NK-92 (cell line): ENCODE results near the gene GALNT16.

ENCODE experiments used
- DNase-seq: peaks from one replicate; lab custom pipeline; 2025; ENCODE audit not compliant: unreplicated experiment; lab: John Stamatoyannopoulos, UW

The GALNT16 gene

GRCh38 chr14:69316449-69317101 is 56.6 kb downstream of the GALNT16 start:
- DNase-seq, result no peak

GRCh38 chr14:69317102-69317755 is 57.3 kb downstream of the GALNT16 start:
- DNase-seq, result no peak

GRCh38 chr14:69317780-69318179 is 57.8 kb downstream of the GALNT16 start:
- DNase-seq, result no peak

GRCh38 chr14:69318241-69318640 is 58.3 kb downstream of the GALNT16 start:
- no peak for DNase-seq

GRCh38 chr14:69318901-69319475 is 59.0 kb downstream of the GALNT16 start:
- DNase-seq, result no peak

- no peak for DNase-seq
These were observed 60.0 kb downstream of the GALNT16 start for GRCh38 chr14:69319911-69320310.

- no peak for DNase-seq
These were observed 60.8 kb downstream of the GALNT16 start for GRCh38 chr14:69320581-69321365.

- no peak for DNase-seq
These were observed 61.8 kb downstream of the GALNT16 start for GRCh38 chr14:69321601-69322330.

- no peak for DNase-seq
These were observed 63.5 kb downstream of the GALNT16 start for GRCh38 chr14:69323266-69323998.

- no peak for DNase-seq
These were observed 64.0 kb downstream of the GALNT16 start for GRCh38 chr14:69323999-69324282.

- no peak for DNase-seq
These were observed 64.5 kb downstream of the GALNT16 start for GRCh38 chr14:69324341-69324931.

GRCh38 chr14:69325086-69325485 is 65.1 kb downstream of the GALNT16 start:
- DNase-seq, result no peak

- no peak for DNase-seq
These were observed 65.8 kb downstream of the GALNT16 start for GRCh38 chr14:69325646-69326265.

GRCh38 chr14:69326611-69327010 is 66.7 kb downstream of the GALNT16 start:
- DNase-seq, result no peak

- no peak for DNase-seq
These were observed 67.5 kb downstream of the GALNT16 start for GRCh38 chr14:69327507-69327906.

- no peak for DNase-seq
These were observed 68.4 kb downstream of the GALNT16 start for GRCh38 chr14:69328317-69328716.

GRCh38 chr14:69328765-69329164 is 68.8 kb downstream of the GALNT16 start:
- no peak for DNase-seq

- no peak for DNase-seq
These were observed 71.2 kb downstream of the GALNT16 start for GRCh38 chr14:69331206-69331605.

- DNase-seq, result no peak
These were observed 72.9 kb downstream of the GALNT16 start for GRCh38 chr14:69332782-69333395.
